Activated CD4-positive, alpha-beta T cell treated with anti-CD3 and anti-CD28 coated beads for 48 hours (primary cell): ENCODE data around the gene GRIA4.
A peak's percentile ranks its signal among the peaks of the same experiment; 100 is the strongest.

ENCODE experiments used
- DNase-seq: peaks from one replicate; pipeline ENCODE4 v3.0.0-alpha.2; 2020

The GRIA4 gene

DNA sequence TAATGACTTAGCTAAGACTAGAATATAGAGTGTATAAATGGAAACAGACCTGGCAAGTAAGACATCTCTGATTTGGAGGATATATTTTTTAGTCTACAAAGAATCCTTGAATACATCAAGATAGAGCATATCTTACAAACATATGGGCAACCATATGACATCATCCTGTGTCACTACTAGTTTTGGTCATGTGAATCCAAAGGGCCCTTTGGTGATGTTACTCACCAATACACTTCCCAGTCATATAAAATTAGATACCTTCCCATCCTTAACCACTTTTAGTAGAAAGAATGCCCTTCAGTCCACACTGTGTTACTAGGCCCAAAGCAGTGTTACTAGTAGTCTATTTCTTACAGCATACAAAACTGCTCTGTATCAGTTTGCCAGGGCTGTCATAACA is 31.6 kb downstream of the GRIA4 start:
- no peak for DNase-seq

DNA sequence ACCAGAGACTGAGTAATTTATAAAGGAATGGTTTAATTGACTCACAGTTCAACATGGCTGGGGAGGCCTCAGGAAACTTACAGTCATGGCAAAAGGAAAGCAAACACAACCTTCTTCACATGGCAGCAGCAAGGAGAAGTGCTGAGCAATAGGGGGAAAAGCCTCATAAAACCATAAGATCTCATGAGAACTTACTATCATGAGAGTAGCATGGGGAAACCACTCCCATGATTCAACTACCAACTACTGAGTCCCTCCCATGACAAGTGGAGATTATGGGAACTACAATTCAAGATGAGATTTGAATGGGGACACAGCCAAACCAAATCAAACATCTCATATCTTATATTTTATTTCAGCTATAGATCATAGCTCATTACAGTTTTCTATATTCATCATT is 33.0 kb downstream of the GRIA4 start:
- no peak for DNase-seq

DNA sequence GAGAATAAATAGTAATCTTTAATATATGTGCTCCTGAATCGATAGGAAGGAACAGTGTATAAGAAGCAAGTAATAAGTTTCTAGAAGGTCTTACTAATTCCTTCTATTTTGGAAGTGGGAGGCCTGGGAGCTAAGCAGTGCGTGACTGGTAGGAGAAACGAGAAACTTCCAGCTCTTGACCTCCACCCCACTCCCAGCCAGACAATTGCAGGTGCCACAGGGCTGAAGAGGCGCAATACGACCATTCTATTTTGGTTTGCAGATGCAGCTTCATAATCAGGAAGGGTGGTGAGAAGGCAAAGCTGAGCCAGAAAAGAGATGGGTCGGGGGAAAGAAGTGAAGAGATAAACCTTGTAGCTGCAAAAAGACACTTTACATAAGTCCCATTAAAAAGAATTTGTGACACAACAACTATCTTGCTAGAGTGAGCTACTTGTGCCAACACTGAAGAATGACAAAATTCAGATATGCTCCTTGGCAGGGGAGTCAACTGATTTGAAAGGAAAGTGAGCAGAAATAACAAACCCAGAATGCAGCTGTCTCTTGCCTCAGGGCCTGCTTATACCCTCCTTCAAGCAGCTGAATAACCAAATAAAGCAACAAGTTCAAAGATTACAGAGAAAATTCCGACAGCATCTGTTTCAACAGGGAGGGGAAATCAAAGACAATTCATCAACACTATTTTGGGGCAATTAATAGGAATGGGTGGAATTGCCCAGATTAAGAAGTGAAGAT is 35.1 kb downstream of the GRIA4 start:
- no peak for DNase-seq

DNA sequence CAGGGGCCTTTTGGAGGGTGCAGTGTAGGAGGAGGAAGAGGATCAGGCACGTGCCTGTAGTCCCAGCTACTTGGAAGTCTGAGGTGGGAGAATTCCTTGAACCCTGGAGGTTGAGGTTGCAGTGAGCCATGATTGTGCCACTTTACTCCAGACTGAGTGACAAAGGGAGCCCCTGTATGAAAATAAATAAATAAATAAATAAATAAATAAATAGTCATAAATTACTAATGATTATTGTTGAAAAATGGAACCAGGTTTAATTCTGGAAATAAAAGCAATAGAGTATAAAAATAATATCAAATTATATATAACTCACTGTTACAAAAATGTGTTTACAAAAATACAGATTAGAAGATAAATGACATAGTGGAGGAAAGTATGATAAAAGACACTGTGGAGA is 37.9 kb downstream of the GRIA4 start:
- no peak for DNase-seq

DNA sequence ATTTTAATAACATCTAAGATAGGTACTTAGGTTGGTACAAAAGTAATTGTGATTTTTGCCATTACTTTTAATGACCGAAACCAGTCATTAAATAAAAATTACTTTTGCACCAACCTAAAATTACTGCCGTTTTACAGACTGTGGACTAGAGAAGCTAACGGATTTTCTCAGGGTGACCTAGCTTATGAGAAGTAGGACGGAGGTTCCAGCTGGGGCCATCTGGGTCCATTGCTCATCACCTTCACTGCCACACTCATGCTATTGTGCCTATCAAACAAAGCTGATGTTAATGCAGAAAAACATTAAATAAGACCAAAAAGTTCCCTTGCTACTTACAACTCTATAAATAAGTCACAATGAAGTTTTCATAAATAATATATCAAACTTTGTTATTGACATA is 38.9 kb downstream of the GRIA4 start:
- DNase-seq = no peak

DNA sequence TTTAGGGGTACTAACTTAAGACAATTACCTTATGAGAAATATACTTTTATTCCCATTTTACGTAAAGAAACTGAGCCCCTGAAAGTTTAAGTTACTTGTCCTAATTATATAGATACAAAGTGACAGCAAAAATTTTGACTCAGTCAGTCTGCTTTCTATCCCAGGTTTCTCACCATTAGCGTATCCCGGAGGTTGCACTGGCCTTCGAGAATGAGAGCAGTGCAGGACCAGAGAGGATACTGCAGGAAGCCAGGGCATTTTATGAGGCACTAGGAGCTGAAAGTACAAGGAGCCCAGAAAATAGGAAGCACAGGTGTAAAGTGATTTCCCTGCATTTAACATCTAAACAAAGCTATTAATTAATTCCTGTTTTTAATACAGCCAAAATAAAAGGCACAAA is 55.4 kb downstream of the GRIA4 start:
- no peak for DNase-seq

DNA sequence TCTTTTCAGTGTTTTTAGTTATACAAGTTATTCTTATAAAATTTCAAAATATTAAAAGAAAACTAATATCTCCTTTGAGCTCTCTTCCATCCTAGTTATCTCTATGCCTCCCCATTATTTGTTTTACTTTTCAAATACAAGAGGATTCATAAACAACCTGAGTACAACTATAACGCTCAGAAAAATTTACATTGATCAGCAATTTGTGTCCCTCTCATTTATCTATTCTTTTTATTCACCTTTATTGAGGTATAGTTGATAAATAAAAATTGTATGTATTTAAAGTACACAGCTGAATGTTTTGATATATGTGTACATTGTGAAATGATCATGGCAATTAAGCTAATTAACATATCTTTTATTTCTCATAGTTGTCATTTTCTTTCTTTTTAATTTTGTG is 57.6 kb downstream of the GRIA4 start:
- no peak for DNase-seq

DNA sequence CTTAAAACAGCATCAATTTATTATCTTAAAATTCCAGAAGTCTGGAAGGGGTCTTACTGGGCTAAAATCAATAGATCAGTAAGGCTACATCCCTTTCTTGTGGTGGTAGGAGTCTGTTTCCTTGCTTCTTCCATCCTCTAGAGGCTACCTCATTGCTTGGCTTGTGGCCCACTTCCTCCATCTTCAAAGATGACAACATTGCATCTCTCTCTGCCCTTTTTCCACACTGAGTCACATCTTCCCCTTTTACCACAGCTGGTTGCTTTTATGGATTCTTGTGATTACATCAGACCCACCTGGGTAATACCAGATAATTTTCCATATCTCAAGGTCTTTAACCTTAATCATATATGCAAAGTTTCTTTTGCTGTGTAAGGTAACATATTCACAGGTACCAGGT is 60.9 kb downstream of the GRIA4 start:
- no peak for DNase-seq

DNA sequence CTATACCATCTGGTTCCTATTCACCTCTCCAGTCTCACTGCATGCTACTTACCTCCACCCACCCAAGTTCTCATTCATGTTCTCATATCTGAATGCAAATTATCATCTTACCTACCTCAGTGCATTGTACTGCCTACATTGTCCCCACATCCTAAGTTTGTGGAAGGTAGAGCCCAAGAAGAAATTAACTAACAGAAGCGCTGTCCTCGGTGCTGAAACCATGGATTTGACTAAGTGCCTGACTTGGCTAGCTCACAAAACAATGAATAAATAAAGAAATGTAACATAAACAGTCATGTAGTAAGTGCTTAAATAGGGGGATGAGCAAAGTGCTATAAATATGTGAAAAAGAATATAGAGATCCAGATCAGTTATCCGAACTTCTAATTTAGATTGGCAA is 63.2 kb downstream of the GRIA4 start:
- peak; percentile 14 for DNase-seq

DNA sequence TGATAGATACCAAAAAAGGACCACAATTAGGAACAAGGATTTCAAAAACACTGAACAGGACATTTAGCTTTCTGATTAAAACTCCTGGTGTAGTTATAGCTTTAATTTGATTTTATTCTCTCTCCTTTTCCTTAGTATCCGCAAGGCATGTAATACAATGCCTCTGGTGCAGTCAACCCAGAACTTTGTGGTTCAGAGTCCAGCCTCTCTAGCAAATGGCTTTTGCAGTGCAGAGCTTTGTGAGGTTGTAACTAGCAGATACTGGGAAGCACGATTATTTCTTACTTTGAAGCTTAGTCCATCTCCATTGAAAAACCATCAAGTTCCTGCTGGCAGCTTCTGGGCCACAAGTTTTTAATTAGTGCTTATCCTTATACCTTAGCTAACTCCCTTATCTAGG is 79.8 kb downstream of the GRIA4 start:
- DNase-seq = no peak

DNA sequence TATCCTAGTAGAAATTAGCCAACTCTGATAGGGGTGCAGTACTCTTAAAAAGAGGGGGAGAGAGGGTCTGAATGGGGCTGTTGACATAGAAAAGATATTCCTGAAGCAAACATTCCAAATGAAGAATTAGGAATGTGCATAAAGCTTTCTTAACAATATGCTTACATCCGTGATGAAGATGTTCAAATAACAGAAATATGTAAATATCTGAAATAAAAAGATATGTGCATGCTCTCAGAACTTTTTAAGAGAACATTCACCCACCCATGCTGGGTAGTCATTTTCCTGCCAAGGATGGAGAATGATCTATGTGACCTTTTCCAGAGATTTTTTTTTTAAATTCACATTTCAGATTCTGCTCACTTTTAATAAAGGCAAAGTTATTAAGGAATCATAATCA is 80.6 kb downstream of the GRIA4 start:
- DNase-seq = no peak

DNA sequence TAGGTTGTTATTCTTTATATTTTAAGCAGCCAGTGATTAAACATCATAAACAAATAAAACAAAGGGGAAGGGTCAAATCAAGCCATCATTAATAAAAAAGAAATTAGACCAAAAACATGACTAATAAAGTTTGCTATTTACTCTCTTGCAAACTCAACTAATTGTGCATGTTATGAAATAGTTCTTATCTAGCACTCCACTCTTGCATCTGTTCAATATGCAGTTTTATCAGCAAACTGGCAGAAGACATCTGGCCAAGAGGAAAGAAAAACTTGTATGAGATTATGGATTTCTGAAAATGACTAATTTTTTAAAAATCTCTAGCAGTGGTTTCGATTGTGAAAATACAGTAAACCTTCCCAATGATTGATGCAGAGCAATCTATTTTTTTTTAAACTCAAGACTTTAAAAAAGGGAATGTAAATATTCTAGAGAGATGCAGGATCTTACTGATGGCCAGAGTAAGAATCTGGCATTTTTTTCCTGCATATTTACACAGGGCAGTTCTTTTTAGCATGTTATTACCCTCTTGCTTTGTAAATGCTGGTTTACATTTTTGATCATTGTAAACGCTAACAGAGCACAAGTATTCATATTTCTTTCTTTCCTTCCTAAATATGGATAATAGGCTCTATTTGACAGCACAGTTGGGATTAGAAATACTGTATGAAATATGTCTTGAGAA is 83.3 kb downstream of the GRIA4 start:
- DNase-seq = no peak

DNA sequence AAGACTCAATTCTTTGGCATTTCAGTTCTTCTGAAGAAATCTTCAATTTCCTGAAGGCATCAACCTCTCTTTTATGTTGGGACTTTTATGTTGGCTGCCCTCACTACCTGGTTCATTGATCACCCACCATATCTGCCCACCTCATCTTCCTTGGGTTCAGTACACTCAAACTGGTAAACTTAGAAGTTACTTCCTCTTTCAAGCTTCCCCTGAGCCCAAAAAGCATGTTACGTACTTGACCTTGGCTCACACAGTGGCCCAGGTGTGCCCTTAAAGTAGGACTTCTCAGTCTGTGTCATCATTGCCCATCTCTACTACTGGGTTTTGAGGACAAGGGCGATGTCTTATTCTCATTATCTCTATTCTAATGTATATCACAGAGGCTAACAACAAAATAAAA is 86.1 kb downstream of the GRIA4 start:
- DNase-seq = no peak

DNA sequence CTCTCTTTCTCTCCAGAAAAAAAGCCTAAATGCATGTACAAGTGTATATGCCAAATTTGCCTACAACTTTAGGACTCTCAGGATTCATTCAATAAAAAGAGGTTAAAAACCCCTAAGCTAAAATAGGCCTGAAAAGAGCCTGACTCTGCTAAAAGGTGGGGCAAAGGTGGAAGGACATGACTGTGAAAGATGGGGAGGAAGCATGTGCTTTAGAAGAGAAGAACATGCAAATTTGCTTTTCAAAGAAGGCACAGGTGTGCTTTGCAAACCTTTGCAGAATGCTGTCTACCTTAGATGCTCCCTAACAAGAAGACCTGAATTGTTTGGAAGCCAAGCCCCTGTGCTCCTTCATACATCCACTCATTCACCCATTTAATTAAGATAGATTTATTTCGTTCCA is 87.4 kb downstream of the GRIA4 start:
- no peak for DNase-seq

DNA sequence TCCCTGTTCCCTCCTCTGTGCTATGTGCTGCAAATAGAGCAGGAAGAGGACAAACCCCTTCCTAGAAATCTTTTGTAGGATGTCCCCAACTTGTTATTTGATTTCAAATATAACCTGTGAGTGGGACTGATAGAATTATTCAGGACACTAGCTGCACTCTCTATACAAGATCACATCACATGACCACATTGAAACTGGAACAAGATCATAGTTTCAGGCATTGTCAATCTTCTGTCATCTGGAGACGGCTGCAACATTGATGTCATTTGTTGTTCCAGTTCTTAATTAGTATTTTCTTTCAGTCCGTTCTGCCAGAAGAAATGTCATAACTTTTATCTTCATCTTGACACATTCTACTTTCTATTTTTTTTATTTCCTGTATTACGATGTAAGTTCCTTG is 89.3 kb downstream of the GRIA4 start:
- DNase-seq = no peak

DNA sequence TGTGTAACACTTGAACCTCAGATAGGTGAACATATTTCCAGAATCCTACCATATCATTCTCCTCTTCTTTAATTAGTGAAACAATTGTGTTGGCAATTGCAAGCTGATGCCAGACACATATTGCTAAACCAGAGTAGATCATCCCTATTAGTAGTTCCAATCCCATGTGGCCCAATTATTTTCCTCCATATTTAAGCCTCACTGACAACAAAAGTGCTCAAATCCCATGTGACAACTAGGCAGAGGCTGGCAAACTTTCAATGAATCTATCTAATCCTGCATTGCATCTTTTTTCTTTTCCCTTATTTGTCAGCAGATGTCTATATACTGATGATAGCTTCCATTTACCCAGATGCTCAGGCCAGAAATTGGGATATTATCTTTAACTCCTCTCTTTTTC is 90.4 kb downstream of the GRIA4 start:
- no peak for DNase-seq

DNA sequence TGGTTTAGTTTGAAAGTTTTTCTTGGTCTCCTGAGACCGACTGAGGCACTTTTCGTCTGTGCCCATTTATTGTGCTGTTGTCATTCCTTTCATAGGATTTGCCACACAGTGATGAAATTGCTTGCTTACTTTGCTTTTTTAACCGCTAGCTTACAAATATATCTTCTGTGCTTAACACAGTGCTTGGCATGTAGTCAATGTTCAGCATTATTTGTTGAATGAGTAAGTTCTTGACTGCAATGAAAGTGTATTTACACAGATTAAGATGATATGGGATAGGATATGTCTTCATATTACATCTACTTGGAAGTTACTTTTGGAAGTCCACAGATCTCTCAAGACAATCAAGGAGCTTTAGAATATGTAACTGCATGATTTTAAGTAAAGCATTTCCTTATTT is 91.2 kb downstream of the GRIA4 start:
- DNase-seq = no peak

DNA sequence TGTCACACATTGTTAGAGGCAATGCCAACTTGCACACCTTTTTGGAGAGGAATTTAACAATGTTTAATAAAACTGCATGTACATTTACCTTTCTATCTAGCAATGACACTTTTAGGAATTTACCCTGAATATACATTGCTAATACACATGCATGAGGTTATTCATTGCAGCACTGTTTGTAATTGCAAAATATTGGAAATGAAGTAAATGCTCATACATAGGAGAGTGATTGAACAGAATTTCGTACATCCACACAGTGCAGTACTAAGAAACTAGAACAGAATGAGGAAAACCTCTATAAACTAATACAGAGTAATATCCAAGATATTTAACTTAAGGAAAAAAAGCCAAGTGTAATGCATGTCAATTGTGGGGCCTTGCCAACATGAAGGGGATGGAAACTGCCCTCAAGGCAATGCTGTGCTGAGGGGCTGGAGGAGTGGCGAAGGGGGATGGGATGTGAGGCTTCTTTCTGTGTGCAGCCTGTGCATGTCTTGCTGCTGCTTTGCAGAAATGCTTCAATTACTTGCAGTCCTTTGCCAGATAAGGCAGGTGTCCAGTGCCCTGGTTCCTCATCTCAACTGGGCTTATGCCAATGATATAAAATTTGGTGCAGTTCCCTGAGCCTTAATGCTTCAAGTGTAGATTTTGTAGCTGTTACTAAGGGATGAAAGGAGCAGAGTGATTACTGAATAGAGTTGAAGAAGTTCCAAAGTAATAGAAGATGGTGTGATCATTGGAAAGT is 96.1 kb downstream of the GRIA4 start:
- no peak for DNase-seq

DNA sequence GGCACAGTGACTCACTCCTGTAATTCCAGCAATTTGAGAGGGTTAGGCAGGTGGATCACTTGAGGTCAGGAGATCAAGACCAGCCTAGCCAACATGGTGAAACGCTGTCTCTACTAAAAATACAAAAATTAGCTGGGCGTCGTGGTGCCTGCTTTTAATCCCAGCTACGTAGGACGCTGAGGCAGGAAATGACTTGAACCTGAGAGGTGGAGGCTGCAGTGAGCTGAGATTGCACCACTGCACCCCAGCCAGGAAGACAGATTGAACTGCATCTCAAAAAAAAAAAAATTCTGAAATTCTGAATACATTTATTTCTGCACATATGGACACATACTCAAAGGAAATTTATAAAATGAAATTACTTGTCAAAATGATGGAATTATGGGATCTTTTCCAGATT is 103.2 kb downstream of the GRIA4 start:
- DNase-seq = no peak

DNA sequence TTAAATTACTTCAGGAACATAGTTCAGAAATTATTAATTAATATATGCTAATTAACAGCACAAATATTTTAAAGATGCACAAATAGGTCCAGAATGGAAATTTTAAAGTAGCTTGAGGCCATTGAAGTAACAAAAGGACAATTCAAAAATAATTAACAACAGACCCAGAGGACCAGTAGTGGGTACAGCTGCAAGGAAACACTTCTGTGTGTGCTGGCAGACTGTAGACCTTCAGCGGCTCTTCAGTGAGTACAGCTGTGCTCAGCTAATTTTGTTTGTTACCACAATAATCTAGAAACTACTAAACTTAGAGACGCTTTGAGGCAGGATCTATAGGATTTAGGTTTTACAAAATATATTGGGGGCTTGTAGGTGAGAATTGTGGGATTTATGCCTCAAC is 103.8 kb downstream of the GRIA4 start:
- no peak for DNase-seq

DNA sequence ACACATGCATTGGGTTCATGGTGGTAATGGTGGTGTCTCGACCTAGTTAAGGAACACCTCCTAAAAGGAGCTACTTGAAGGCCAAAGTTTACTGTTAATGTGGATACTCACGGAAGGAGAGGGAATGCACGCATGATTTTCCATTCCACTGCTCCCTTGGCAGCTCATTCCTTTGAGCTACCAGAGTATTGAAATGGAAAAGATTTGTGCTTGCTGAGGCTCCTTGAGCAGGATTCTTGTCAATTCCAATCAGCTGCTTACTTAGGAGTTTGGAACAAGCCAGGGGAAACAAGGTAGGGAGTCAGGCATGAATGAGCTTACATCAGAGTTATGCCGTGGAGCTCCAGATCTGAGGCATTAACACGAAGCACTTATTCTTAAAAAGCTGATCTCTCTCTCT is 108.8 kb downstream of the GRIA4 start:
- no peak for DNase-seq

DNA sequence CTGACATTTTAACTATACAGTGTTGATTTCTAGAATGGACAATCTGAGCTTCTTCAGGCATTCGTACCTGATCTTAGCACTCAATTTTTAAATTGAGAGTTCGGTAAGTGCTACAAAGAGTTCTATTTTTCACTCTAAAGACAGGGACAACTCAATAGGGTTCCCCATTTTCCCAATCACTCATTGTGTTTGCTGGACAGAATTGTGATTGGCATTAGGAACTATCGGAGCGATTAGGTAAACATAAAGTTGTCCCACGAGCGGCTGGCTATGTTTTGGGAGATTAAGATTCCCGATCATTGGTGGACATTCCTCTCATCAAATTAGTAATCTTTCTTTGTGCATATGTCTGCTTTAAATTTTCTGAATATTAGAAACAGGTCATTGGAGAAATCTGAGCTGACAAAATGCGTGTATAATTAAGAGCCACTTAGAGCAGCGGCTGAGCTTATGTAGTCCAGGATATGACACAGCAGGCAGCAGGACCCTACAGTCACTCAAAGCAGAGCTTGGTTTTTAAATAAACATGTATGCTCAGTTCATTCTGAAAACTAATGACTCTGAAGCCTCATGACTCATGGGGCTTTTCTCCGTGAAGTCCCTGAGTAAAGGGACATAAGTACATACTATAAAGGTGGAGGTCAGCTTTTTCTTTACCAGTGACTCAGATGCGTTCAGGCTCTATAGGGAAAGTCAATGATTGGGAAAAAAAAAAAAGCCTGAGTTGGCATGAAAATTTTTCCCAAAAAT is 109.4 kb downstream of the GRIA4 start:
- no peak for DNase-seq

DNA sequence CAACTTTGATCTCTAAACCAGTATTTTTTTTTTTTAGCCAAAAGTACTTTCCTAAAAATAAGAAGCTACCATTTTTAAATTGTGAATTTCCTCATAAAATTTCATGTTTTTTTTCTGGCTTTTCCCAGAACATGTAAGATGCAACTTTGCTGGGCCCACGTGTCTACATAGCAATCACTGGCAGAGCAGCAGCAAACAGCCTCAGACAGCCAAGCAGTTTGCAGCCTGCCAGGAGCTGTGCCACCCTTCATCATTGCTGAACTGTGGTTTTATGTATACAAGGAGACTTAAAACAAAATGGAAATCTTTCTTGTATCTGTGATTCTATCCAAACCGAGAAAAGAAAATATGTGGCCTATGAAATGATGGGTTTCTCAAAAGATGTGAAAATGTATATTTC is 110.2 kb downstream of the GRIA4 start:
- DNase-seq = no peak

DNA sequence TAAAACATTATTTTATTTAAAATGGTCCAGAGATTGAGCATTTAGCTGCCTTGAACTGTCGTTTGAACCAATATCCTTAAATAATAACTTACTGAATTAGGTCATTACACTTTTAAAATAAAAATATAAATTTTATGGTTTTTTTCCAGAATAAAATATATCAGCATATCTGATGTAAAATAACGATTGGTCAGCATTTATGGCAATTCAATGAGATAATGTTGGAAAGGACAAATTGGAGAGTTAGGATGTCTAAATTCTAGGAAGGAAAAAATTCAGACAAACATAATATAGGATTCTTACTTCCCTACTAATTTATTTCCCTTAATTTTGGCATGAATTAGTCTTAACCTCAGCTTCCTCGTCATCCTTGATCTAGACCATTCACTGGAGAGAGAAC is 113.4 kb downstream of the GRIA4 start:
- no peak for DNase-seq
